GM18498 (cell line): ENCODE data around the gene TCF7L2.

ENCODE experiments used
- ATAC-seq: cut with Tn5 transposase; IDR thresholded peaks from one replicate; pipeline ENCODE4 v1.9.1; 2021; ENCODE audit warnings: mild to moderate bottlenecking, moderate library complexity; ENCODE audit not compliant: unreplicated experiment

TCF7L2 gene

DNA sequence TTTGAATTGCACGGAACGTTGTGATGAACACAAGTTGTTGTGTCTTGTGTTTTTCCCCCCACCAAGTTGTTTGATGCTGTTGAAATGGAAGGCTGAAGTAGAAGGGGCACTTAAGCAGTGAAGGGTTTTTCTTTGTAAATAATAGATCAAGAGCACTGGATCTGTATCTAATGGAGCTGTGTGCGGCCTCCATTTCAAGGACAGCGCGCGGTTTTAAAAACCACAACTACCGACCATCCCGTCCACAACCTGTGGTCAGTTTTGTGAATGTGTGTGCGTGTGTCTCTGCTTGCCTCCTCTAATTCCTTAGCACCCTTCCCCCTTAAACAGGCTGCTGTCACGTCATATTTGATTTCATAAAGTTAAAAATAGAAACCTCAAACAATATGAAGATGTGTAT, 165.5 kb downstream of the TCF7L2 start:
- ATAC-seq = no peak

GRCh38 chr10:113118882-113119281, 168.8 kb downstream of the TCF7L2 start:
- ATAC-seq = no peak

DNA sequence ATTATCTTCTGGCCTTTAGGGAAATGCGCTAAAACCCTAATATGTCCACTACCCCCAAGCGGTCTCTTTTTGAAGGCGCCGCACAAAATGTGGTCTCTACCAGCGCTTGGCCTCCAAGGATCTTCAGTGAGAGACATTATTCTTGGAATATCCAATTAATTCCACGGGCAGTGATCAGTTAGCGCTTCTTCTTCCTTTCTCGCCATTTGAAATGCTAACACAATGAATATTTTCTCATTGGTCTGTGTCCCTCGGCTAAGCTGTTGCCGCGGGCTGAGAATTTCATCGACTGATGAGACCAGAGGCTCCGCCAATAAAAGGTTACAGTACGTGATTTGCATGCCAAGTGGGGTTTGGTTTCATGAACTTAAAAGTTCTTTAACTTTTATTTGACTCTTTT, 169.8 kb downstream of the TCF7L2 start:
- no peak for ATAC-seq

GRCh38 chr10:113121153-113121552, 171.1 kb downstream of the TCF7L2 start:
- no peak for ATAC-seq

DNA sequence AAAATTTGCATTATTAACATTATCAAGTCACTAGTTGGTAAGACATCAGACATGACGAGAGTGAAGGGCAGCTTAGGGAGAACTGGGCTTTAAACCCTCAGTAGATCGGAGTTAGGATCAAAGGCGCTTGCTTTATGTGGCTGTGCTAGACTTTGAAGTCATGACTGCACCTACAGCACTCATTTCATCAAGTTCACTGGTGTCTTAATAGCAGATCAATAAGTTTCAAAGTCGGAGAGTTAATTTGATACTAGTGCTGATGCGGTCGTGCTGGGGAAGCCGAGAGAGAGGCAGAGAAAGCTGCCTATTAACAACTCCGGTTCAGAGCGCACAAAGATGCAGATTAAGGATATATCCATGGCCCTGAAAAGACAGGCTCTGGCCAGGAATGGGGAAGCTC, 172.9 kb downstream of the TCF7L2 start:
- no peak for ATAC-seq

GRCh38 chr10:113124724-113125123, 174.7 kb downstream of the TCF7L2 start:
- no peak for ATAC-seq

DNA sequence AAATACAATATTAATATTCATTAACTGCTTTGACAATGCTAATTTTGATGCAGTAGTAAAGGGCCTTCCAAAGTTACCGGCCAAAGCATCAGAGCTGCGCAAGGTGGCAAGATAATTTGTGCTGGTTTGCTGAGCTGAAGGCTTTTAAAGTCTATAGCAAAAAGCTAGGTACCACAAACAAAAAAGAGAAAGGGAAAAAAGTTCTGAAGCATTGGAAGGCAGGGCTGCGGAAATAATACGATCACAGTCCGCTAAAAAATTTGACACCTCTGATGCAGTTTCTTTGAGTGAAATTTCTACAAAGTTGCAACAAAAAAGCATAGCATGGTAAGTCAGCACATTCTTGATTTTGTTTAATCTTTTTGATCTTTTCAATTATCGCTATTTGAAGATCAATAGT, 175.6 kb downstream of the TCF7L2 start:
- no peak for ATAC-seq

GRCh38 chr10:113126229-113127201, 176.5 kb downstream of the TCF7L2 start:
- peak; percentile 68 for ATAC-seq

DNA sequence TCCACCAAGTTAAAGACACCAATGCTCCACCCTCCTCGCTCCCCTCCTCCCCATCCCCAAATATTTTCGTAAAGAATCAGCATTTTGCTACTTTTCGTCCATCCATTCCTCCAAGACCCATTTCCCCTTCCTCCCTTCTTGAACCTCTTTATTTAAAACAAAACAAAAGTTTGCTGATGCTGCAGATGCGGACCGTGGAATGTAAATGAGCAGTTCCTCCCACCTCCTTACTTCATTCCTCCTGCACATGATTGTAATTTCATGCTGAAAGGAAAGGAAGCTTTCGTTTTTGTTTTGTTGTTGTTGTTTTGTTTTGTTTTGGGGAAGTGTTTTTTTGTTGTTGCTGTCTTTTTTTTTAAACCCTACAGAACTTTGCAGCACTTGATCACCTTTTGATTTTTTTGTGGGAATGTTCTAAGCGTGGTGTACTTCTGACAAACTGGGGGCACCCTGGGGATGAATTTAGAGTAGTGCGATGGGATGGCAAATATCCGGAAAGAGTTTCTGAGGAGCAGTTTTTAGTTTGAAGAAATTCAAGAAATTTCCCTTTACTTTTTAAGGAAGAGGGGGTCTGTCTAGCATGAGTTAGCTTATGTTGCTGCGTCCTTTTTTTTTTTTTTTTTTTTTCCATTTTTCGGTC, 177.3 kb downstream of the TCF7L2 start:
- ATAC-seq = no peak

GRCh38 chr10:113127901-113128283, 177.8 kb downstream of the TCF7L2 start:
- ATAC-seq = no peak

GRCh38 chr10:113128450-113129070, 178.5 kb downstream of the TCF7L2 start:
- no peak for ATAC-seq

DNA sequence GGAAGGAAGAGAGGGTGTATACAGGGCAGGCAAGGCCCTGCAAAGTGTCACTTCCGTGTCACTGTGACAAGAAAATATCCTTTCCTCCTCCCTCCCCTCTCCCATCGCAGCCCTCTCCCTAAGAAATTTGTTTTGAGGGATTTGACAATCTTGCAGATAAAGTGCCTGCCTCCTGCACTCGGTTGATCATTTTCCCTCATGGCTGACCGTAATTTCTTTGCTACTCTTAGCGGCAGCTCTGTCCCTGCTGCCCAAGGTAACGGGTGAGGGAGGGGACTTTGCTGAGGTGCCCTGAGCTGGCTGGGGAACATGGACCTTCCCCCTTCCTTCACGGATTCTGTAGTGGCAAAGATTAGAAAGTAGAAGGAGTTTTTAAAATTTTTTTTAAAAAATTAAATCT, 179.1 kb downstream of the TCF7L2 start:
- ATAC-seq = no peak

DNA sequence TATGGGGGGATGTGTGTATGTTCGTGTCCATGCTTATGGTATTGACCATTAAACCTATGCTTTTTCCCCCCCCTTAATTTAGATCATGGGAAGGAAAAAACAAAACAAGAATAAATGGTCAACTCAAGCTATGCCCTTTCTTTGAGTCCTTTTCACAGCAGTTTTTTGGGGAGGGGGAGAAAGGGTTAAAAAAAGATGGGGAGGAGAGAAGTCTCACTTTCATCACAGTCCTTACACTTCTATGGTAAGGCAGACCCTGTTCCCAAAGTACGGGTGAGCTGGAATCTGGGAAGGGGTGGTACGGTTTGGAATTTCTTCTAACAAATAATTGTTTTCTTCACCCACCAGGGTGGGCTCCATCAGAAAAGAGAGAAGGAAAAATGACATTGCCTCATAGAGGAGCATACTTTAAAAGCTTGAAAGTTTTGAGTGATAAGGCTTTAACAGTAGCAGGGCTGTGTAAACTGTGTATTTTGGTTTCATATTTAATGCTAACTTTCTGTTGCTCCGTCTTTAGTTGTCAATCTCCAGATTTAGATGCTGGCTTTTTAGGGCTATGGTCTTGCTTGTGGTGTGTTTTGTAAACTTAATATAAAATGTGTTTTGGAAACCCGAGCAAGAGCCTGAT, 180.1 kb downstream of the TCF7L2 start:
- no peak for ATAC-seq

GRCh38 chr10:113131613-113132261, 181.7 kb downstream of the TCF7L2 start:
- no peak for ATAC-seq

DNA sequence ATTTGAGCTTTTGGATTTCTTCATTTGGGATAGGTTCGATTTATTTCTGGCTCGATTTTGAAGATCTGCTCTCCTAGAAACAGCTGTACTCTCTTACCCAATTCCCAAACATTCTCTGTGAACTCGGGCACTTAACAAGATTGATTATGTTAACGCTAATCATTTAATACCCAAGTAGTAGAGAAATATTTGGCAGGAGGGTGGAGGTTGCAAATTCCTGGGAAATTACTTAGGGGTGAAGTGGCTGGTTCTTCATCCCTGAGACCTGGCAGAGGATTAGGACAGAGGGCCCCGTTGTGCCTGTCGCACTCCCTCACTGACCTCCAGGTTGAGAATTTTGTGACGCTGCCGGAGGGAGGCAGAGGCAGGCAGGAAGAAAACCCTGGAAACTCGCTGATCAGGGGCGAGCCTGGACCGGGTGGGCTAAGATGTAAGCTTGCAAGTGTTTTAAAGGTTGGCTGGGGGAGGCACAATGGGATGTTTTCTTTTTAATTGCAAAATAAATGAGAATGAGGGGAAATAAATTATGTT, 182.6 kb downstream of the TCF7L2 start:
- no peak for ATAC-seq

DNA sequence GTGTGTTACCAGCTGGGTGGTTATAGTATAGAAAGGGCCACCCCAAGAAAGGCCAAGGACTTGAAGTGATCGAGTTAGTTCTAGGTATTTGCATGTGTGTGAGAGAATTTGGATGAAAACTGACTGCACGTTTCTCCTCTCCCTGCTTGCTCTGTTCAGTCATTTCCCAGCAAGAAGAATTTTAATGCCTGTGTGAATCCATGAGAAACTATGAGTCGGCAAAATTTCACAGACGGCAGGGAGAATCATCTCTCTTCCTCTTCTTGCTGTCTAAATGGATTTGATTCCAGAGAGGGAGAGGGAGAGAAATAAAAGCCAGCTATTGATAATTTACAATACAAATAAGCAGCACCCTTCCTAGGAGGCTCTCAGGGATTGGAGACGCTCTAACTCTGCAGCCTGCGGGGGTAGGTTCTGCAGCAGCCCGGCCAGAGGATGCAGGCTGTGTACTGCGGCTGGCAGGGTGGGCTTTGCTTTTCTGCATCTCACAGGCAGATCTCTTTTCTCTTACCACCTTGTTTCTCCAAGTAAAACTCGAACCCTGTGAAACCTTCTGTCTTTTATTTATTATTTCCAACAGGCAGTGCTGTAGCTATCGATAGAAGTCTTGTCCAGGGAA, 183.6 kb downstream of the TCF7L2 start:
- no peak for ATAC-seq

DNA sequence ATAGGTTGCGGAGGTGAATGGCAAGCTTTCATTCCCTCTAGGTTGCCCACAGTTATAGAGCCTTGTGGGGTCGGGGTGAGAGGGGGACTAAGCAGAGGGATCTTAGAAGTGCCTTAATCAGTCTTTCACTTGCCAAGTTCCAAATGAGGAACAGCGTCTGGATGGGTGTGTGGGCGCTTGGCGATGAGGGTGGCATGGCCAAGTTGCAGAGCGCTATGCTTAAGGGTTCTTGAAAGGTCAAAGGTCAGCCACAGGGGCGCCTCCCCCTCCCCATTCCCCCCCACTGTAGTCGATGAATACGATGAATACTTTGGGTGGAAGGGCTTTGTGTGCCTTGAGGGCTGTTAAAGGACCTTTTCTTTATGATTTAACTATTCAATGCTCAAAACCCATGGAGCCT, 185.0 kb downstream of the TCF7L2 start:
- no peak for ATAC-seq

DNA sequence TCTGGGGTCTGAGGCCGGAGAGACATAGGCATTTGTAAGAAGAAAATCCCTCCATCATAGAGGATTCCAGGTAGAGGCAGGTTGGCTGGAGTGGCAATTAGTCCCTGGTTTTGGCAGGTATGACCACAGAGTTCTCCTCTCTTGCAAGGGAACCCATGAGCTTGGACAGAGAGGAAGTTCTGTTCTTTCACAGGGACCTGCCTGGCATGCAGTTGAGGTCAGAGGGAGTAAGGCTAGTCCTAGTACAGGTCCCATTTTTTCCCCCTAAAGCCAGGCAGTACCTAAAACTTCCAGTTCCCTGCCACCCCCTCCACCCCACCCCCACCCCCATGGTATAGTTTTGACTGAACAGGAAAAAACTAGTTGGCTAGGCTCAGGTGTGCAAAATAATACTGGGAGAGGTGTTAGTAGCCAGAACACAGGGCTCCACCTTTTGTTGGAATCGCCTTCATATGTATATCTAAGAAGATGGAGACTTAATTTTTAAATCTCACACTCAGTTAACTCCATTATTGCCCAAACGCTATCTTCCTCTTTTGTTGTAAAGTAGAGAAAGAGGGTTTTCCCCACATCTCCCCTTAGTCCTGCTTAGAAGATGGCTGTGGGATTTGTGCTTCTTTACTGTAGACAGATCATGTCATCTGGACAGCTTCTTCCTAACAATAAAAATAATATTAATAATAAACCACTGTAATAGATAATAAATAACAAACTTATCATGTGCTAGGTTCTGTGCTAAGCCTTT, 188.1 kb downstream of the TCF7L2 start:
- ATAC-seq = no peak

- no peak for ATAC-seq
Observed at GRCh38 chr10:113138937-113139585, 189.0 kb downstream of the TCF7L2 start.
